H1 (cell line): ENCODE results near the gene DDX41. TPM values are rescaled to one million over a fixed set of nuclear protein-coding genes. Genes with fewer than 3 reads are reported as not detected.

Experiments
- CTCF ChIA-PET: fragments of 300-600 bp; sonication (Branson Sonifier 250); formaldehyde crosslinking; loops from one replicate; lab custom pipeline; 2021; ENCODE audit not compliant: partially characterized antibody; lab: Charles Lee
- POLR2A ChIA-PET: fragments of 300-600 bp; sonication (Branson Sonifier 250); formaldehyde crosslinking; loops from one replicate; lab custom pipeline; 2021; ENCODE audit warnings: inconsistent platforms; ENCODE audit not compliant: partially characterized antibody; lab: Charles Lee
- DNase-seq, 2 experiments: peaks; one replicate each; pipeline versions ENCODE4 v3.0.0 to v3.0.0-alpha.2; 2010 to 2022; ENCODE audit warnings: low spot score in 2 of 2, low read depth in 1 of 2, mixed read lengths in 1 of 2
- FAIRE-seq: peaks from 2 replicates; lab custom pipeline; 2011; peaks lifted over from hg19 to GRCh38; lab: Jason Lieb, UNC
- H2AFZ ChIP-seq: 2 replicates; pipeline ENCODE4 v1.8.1; 2012; ENCODE audit warnings: low read length, inconsistent platforms
- H2AK5ac ChIP-seq: 2 replicates; pipeline ENCODE4 v1.6.1; 2013; ENCODE audit warnings: low read depth, low read length
- H2BK120ac ChIP-seq: replicated peaks from 2 replicates; pipeline ENCODE3; 2013; ENCODE audit warnings: low read depth, low read length, inconsistent platforms
- H2BK12ac ChIP-seq: 2 replicates; pipeline ENCODE4 v1.6.1; 2013; ENCODE audit warnings: low read depth, low read length
- H2BK15ac ChIP-seq: 2 replicates; pipeline ENCODE4 v1.6.1; 2013; ENCODE audit warnings: low read length
- H2BK20ac ChIP-seq: 2 replicates; pipeline ENCODE4 v1.6.1; 2013; ENCODE audit warnings: low read length
- H2BK5ac ChIP-seq: 2 replicates; pipeline ENCODE4 v1.6.1; 2013; ENCODE audit warnings: low read depth, low read length
- H3K14ac ChIP-seq: 2 replicates; pipeline ENCODE4 v1.6.1; 2013; ENCODE audit warnings: inconsistent platforms; ENCODE audit not compliant: insufficient read length
- H3K18ac ChIP-seq: 2 replicates; pipeline ENCODE4 v1.6.1; 2013; ENCODE audit warnings: low read length; ENCODE audit errors: extremely low read depth
- H3K23ac ChIP-seq: 2 replicates; pipeline ENCODE4 v1.6.1; 2013; ENCODE audit warnings: inconsistent platforms; ENCODE audit not compliant: insufficient read length
- H3K23me2 ChIP-seq: 2 replicates; pipeline ENCODE4 v1.6.1; 2013; ENCODE audit warnings: low read depth, low read length
- H3K27ac ChIP-seq: 2 replicates; pipeline ENCODE4 v1.6.1; 2011; ENCODE audit warnings: low read depth, low read length, inconsistent platforms
- H3K27me3 ChIP-seq, 4 experiments: replicated peaks in 1 of 4; 1 replicate in 1 of 4; 2 replicates in 3 of 4; pipeline versions ENCODE4 v1.6.1 to v1.8.1; 2011 to 2013; ENCODE audit warnings: low read length in 3 of 4, mild to moderate bottlenecking in 3 of 4, inconsistent platforms in 2 of 4, mixed read lengths in 2 of 4, moderate library complexity in 1 of 4; ENCODE audit not compliant: control insufficient read depth in 3 of 4, insufficient read depth in 3 of 4; ENCODE audit errors: extremely low read depth in 1 of 4
- H3K36me3 ChIP-seq, 4 experiments: 2 replicates each; pipeline versions ENCODE4 v1.6.1 to v1.8.1; 2011 to 2013; ENCODE audit warnings: mild to moderate bottlenecking in 4 of 4, low read length in 3 of 4, moderate library complexity in 2 of 4, control low read depth in 1 of 4, inconsistent platforms in 1 of 4; ENCODE audit not compliant: insufficient read depth in 4 of 4, control insufficient read depth in 2 of 4
- H3K4ac ChIP-seq: replicated peaks from 2 replicates; pipeline ENCODE3; 2013; ENCODE audit warnings: low read length, low read depth, mixed read lengths, inconsistent platforms; ENCODE audit not compliant: insufficient read length
- H3K4me1 ChIP-seq, 4 experiments: replicated peaks in 1 of 4; 1 replicate in 1 of 4; 2 replicates in 3 of 4; pipeline versions ENCODE4 v1.6.1 to v1.8.1; 2011 to 2013; ENCODE audit warnings: low read length in 3 of 4, inconsistent platforms in 2 of 4, mixed read lengths in 1 of 4; ENCODE audit not compliant: insufficient read depth in 4 of 4, control insufficient read depth in 3 of 4
- H3K4me2 ChIP-seq, 2 experiments: 2 replicates each; pipeline versions ENCODE4 v1.6.1 to v1.8.1; 2011 to 2013; ENCODE audit warnings: low read depth in 2 of 2, low read length in 2 of 2, control low read depth in 1 of 2, inconsistent platforms in 1 of 2, mild to moderate bottlenecking in 1 of 2; ENCODE audit not compliant: insufficient read depth in 1 of 2
- H3K4me3 ChIP-seq, 4 experiments: fragments of 200-600, 300-600 bp in 1 of 4; sonication (generic), shearing (Covaris generic), sonication (Bioruptor Twin) in 1 of 4; 2 replicates each; pipeline versions ENCODE4 v1.5.1 to v1.8.1; 2011 to 2016; ENCODE audit warnings: low read length in 4 of 4, low read depth in 3 of 4, control low read depth in 2 of 4, inconsistent platforms in 2 of 4, mild to moderate bottlenecking in 2 of 4, mixed read lengths in 1 of 4, moderate library complexity in 1 of 4; ENCODE audit not compliant: insufficient read depth in 2 of 4; ENCODE audit errors: extremely low read depth in 1 of 4
- H3K56ac ChIP-seq: replicated peaks from 2 replicates; pipeline ENCODE3; 2013; ENCODE audit warnings: low read depth, mild to moderate bottlenecking, mixed read lengths, low read length, inconsistent platforms; ENCODE audit not compliant: insufficient read length
- H3K79me1 ChIP-seq: 2 replicates; pipeline ENCODE4 v1.6.1; 2013; ENCODE audit warnings: low read depth, low read length, control low read depth
- H3K79me2 ChIP-seq, 2 experiments: 2 replicates each; pipeline versions ENCODE4 v1.6.1 to v1.8.1; 2012 to 2013; ENCODE audit warnings: low read length in 2 of 2, mild to moderate bottlenecking in 2 of 2, inconsistent platforms in 1 of 2; ENCODE audit not compliant: insufficient read depth in 2 of 2, control insufficient read depth in 1 of 2
- H3K9ac ChIP-seq, 4 experiments: replicated peaks in 1 of 4; 1 replicate in 1 of 4; 2 replicates in 3 of 4; pipeline versions ENCODE4 v1.6.1 to v1.8.1; 2011 to 2013; ENCODE audit warnings: low read depth in 3 of 4, low read length in 3 of 4, control low read depth in 2 of 4, mild to moderate bottlenecking in 2 of 4, moderate library complexity in 2 of 4, inconsistent platforms in 1 of 4; ENCODE audit errors: extremely low read depth in 1 of 4
- H3K9me3 ChIP-seq, 2 experiments: 2 replicates each; pipeline versions ENCODE4 v1.6.1 to v1.8.1; 2012 to 2013; ENCODE audit warnings: mild to moderate bottlenecking in 2 of 2, moderate library complexity in 2 of 2, control low read depth in 1 of 2, inconsistent platforms in 1 of 2, low read depth in 1 of 2, low read length in 1 of 2, mixed read lengths in 1 of 2; ENCODE audit not compliant: insufficient read depth in 2 of 2
- H4K20me1 ChIP-seq, 2 experiments: replicated peaks in 1 of 2; 2 replicates each; pipeline versions ENCODE3 to v1.8.1; 2011 to 2013; ENCODE audit warnings: inconsistent platforms in 2 of 2, low read length in 2 of 2, mild to moderate bottlenecking in 1 of 2; ENCODE audit not compliant: insufficient read depth in 2 of 2, control insufficient read depth in 1 of 2
- H4K5ac ChIP-seq: 2 replicates; pipeline ENCODE4 v1.6.1; 2013; ENCODE audit warnings: low read length, low read depth, mixed read lengths, inconsistent platforms; ENCODE audit not compliant: insufficient read length
- H4K8ac ChIP-seq: 2 replicates; pipeline ENCODE4 v1.8.0; 2013; ENCODE audit warnings: mild to moderate bottlenecking, moderate library complexity, low read length, inconsistent platforms; ENCODE audit not compliant: insufficient read depth; ENCODE audit errors: extremely low read depth
- H4K91ac ChIP-seq: replicated peaks from 2 replicates; pipeline ENCODE3; 2013; ENCODE audit warnings: low read length, mixed read lengths, inconsistent platforms; ENCODE audit not compliant: insufficient read length
- CEBPB ChIP-seq: IDR thresholded peaks from 2 replicates; pipeline ENCODE4 v1.6.1; 2012; ENCODE audit warnings: low read depth, low read length
- YY1 ChIP-seq: IDR thresholded peaks from 2 replicates; pipeline ENCODE4 v1.6.1; 2011; ENCODE audit warnings: low read depth, mild to moderate bottlenecking, low read length
- WGBS, 2 experiments: shearing (Covaris generic) in 1 of 2; methylation state at CpG; one replicate each; pipeline versions ENCODE4 v1.1.6 to v1.1.7; 2013 to 2015; ENCODE audit warnings: low lambda C conversion rate in 2 of 2, mixed read lengths in 2 of 2, inconsistent platforms in 1 of 2, low coverage in 1 of 2, missing lambda C conversion rate in 1 of 2; ENCODE audit not compliant: insufficient replicate concordance in 2 of 2, insufficient coverage in 1 of 2, insufficient read length in 1 of 2; ENCODE audit errors: extremely low coverage in 1 of 2, missing lambda C conversion rate in 1 of 2; 5-methylcytosine and 5-hydroxymethylcytosine counted together
- polyA plus RNA-seq, 7 experiments: library from polyadenylated mRNA; depleted of rRNA in 3 of 7; stranded (reverse) in 5 of 7; unstranded in 2 of 7; fragments of >200 nt in 5 of 7; fragments of 200-250 nt in 2 of 7; gene quantifications; 1 replicate in 5 of 7; 2 replicates in 1 of 7; 4 replicates in 1 of 7; pipeline versions ENCODE4 v1.2.1 to v1.2.3, GENCODE V29; 2011 to 2013; ENCODE audit warnings: missing spikeins in 2 of 7, mixed read lengths in 2 of 7
- total RNA-seq: library from RNA; stranded (reverse); fragmentation: NEBNext Ultra II Directional; extraction: Animal tissue kit (Norgen Biotek cat#: 25700); gene quantifications from 2 replicates; pipeline ENCODE4 v1.2.1, GENCODE V29; 2021
- TF ChIP-seq, protein P1 (sequence below), 3 experiments: IDR thresholded peaks; 1 replicate in 2 of 3; 2 replicates in 1 of 3; pipeline versions ENCODE4 v1.5.1 to v1.6.1; 2011; ENCODE audit warnings: low read length in 3 of 3, mild to moderate bottlenecking in 3 of 3, inconsistent platforms in 2 of 3, low read depth in 1 of 3, moderate library complexity in 1 of 3; ENCODE audit not compliant: insufficient read depth in 1 of 3; ENCODE audit errors: control extremely low read depth in 1 of 3

The DDX41 gene
- total and polyA plus RNA-seq, 2 of the 8 experiments (the other 6 are each of a cell fraction or from before 2014, with no cell fraction given), result 102 to 135 TPM

DNA sequence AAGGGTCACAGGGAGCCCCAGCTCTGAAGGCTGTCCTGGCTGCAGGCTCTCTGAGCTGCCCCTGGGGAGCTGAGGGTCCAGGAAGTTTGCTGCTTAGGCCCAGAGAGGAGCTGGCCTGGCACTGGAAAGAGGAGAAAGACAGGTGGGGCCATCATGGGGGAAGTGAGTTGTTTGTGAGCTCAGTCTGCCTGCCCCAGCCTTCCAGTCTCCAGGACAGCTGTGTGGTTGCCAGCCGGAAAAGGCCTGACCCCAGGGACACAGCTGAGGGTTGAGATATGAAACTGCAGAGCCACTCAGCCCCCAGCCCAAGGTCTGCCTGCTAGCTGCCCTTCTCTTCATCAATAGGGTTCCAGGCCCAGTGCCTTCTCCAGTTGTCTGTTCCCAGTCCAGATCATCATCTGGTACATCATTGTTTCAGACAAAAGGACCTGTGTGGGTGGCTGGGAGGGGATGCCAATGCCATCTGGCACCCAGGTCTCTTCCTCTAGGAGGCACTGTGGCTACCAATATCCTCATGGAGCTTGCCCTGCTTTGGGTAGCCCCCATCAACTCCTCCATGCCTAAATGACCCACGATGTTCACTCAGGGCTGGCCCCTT is 4.3 kb upstream of the DDX41 start:
- Histone ChIP-seq H3K79me1 (peaks cover 3% of the 10 kb centered on the region; the same call in 1 of the 2 replicates), H3K23me2 (peaks cover 7% of the 10 kb centered on the region), H3K9ac (no peak overlapping the region), H3K27me3 (no peaks in the 10 kb centered on the region), H4K91ac (no peak overlapping the region), H3K56ac (no peak overlapping the region), H3K36me3 (peaks cover 18 to 42% (median 30%) of the 10 kb centered on the region in 4 experiments; a peak in 7 of 8 replicates), H2BK5ac (no peak overlapping the region), H3K79me2 (peaks cover 0 to 4% of the 10 kb centered on the region in 2 experiments; a peak in 1 of 4 replicates), H3K4me1 (peaks cover 0 to 3% (median 1%) of the 10 kb centered on the region in 4 experiments; a peak in 4 of 7 replicates), H3K27ac (no peak overlapping the region)
- DNase-seq, result no peak
- no peak for FAIRE-seq
- TF ChIP-seq CEBPB (no peak), YY1 (no peak)
- TF ChIP-seq, protein P1, sequence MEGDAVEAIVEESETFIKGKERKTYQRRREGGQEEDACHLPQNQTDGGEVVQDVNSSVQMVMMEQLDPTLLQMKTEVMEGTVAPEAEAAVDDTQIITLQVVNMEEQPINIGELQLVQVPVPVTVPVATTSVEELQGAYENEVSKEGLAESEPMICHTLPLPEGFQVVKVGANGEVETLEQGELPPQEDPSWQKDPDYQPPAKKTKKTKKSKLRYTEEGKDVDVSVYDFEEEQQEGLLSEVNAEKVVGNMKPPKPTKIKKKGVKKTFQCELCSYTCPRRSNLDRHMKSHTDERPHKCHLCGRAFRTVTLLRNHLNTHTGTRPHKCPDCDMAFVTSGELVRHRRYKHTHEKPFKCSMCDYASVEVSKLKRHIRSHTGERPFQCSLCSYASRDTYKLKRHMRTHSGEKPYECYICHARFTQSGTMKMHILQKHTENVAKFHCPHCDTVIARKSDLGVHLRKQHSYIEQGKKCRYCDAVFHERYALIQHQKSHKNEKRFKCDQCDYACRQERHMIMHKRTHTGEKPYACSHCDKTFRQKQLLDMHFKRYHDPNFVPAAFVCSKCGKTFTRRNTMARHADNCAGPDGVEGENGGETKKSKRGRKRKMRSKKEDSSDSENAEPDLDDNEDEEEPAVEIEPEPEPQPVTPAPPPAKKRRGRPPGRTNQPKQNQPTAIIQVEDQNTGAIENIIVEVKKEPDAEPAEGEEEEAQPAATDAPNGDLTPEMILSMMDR (IDR thresholded peaks at IDR 0.05; ENCODE audit: control extremely low read depth in 1 of 3, insufficient read depth in 1 of 3, low read depth in 1 of 3, low read length in 3 of 3), result peak in 1 of 3 experiments; percentile 38; a peak in 1 of 4 replicates
- TF ChIP-seq, all 59 proteins: peak for 1
- Histone ChIP-seq H3K18ac (no peak overlapping the region), H2BK15ac (no peak overlapping the region), H2BK12ac (no peak overlapping the region), H4K5ac (no peak overlapping the region), H2AFZ (no peak overlapping the region), H4K8ac (no peak overlapping the region), H3K4me2 (no peak overlapping the region), H3K23ac (no peak overlapping the region), H3K14ac (no peak overlapping the region), H3K4me3 (no peak overlapping the region), H4K20me1 (peaks cover 7 to 10% of the 10 kb centered on the region in 2 experiments), H2BK120ac (no peak overlapping the region), H2BK20ac (no peak overlapping the region), H3K9me3 (no peaks in the 10 kb centered on the region), H2AK5ac (no peak overlapping the region), H3K4ac (no peak overlapping the region)
- CTCF ChIA-PET, result interaction anchor here (0.5 to 1.7 kb wide), 12 partner anchors 9 to 1560 kb away, joined by 3 to 7 read pairs (median 3); no protein-coding TSS in a partner anchor
- 83% methylated on average over 2 of the region's 2 CpGs; no CpG with 5 or more reads in 1 of the 2 experiments for WGBS, 2 experiments
- POLR2A ChIA-PET, result interaction anchor here (0.8 to 5.0 kb wide), 5 partner anchors 9 to 43 kb away, joined by 3 to 11 read pairs (median 5); no protein-coding TSS in a partner anchor
